Mesothelial cell of epicardium (in vitro differentiated cells): ENCODE results near the gene ACADS. TPM values are rescaled to one million over a fixed set of nuclear protein-coding genes. Genes with fewer than 3 reads are reported as not detected.

ENCODE experiments used
- DNase-seq, 2 experiments: peaks; one replicate each; pipeline ENCODE4 v3.0.0; 2021; ENCODE audit warnings: low spot score in 2 of 2; ENCODE audit not compliant: unreplicated experiment in 2 of 2
- H3K27ac Mint-ChIP-seq: 2 replicates; pipeline ENCODE4 v1.8.0; 2021; ENCODE audit warnings: mixed read lengths
- H3K27me3 Mint-ChIP-seq: 2 replicates; pipeline ENCODE4 v1.8.0; 2021; ENCODE audit warnings: low read depth, mixed read lengths
- H3K36me3 Mint-ChIP-seq: 2 replicates; pipeline ENCODE4 v1.8.0; 2021; ENCODE audit warnings: mixed read lengths
- H3K4me1 Mint-ChIP-seq: 2 replicates; pipeline ENCODE4 v1.8.0; 2021; ENCODE audit warnings: mixed read lengths
- H3K4me3 Mint-ChIP-seq: 2 replicates; pipeline ENCODE4 v1.8.0; 2021; ENCODE audit warnings: mild to moderate bottlenecking, moderate library complexity, mixed read lengths
- H3K9me3 Mint-ChIP-seq: 2 replicates; pipeline ENCODE4 v1.8.0; 2021; ENCODE audit warnings: mixed read lengths
- CTCF ChIP-seq: fragments of 200-600 bp; sonication (generic); IDR thresholded peaks from one replicate; pipeline ENCODE4 v1.5.0; 2021; ENCODE audit warnings: antibody characterized with exemption; ENCODE audit not compliant: unreplicated experiment
- total RNA-seq: library from RNA; stranded (reverse); gene quantifications from 3 replicates; pipeline ENCODE4 v1.2.1, GENCODE V29; 2021

ACADS gene
- total RNA-seq, 1 donor from 2014 or later, result 11.9 TPM

GRCh38 chr12:120783197-120783596 lies 57.6 kb downstream of the ACADS start:
- TF ChIP-seq CTCF, result no peak
- H3K27ac Mint-ChIP-seq, result no peak overlapping the region
- no peak for DNase-seq

GRCh38 chr12:120784804-120785203 lies 59.2 kb downstream of the ACADS start:
- Mint-ChIP-seq H3K36me3 (peaks cover 23% of the 10 kb centered on the region), H3K9me3 (no peaks in the 10 kb centered on the region), H3K4me1 (no peaks in the 10 kb centered on the region), H3K27ac (no peak overlapping the region), H3K27me3 (no peaks in the 10 kb centered on the region), H3K4me3 (no peak overlapping the region)
- no peak for TF ChIP-seq CTCF
- DNase-seq, result no peak

More at GRCh38 chr12:120783197-120783596, 57.6 kb downstream of the ACADS start:
- no peaks in the 10 kb centered on the region for H3K9me3 Mint-ChIP-seq
- peaks cover 23% of the 10 kb centered on the region for H3K36me3 Mint-ChIP-seq
- no peaks in the 10 kb centered on the region for H3K4me1 Mint-ChIP-seq
- H3K4me3 Mint-ChIP-seq, result no peak overlapping the region
- no peaks in the 10 kb centered on the region for H3K27me3 Mint-ChIP-seq

- no peak overlapping the region for H3K4me3 Mint-ChIP-seq
- no peak for DNase-seq
- peaks cover 4% of the 10 kb centered on the region for H3K4me1 Mint-ChIP-seq
- peaks cover 2% of the 10 kb centered on the region for H3K9me3 Mint-ChIP-seq
- no peak overlapping the region for H3K27ac Mint-ChIP-seq
- no peak for TF ChIP-seq CTCF
- H3K36me3 Mint-ChIP-seq, result peaks cover 17% of the 10 kb centered on the region
- H3K27me3 Mint-ChIP-seq, result no peaks in the 10 kb centered on the region
Measured at GRCh38 chr12:120787889-120788288, 62.3 kb downstream of the ACADS start.

Other genes starting within 250 kb of the ACADS start
- 249 to 260 TPM (median 258 TPM) in 3 replicates for gene DYNLL1, start 229.7 kb upstream of the ACADS start, total RNA-seq
- gene COQ5, start 196.7 kb upstream of the ACADS start, total RNA-seq, result 28.5 to 29.1 TPM (median 28.9 TPM) in 3 replicates
- 150 to 160 TPM (median 151 TPM) in 3 replicates for gene RNF10, start 191.5 kb upstream of the ACADS start, total RNA-seq
- gene POP5, start 144.4 kb upstream of the ACADS start, total RNA-seq, result 32.6 to 38.6 TPM (median 33.7 TPM) in 3 replicates
- gene CABP1, start 85.2 kb upstream of the ACADS start, total RNA-seq, result 0.43 to 1.1 TPM (median 0.55 TPM) in 3 replicates
- gene MLEC, start 38.7 kb upstream of the ACADS start, total RNA-seq, result 174 to 192 TPM (median 190 TPM) in 3 replicates
- 35.0 to 36.0 TPM (median 35.1 TPM) in 3 replicates for gene UNC119B, start 15.4 kb upstream of the ACADS start, total RNA-seq
- gene SPPL3, start 178.5 kb downstream of the ACADS start, total RNA-seq, result 75.6 to 83.4 TPM (median 79.8 TPM) in 3 replicates